ENCODE measurements around the gene ZNF460. TPM values are rescaled to one million over a fixed set of nuclear protein-coding genes. Genes with fewer than 3 reads are reported as not detected.

The ZNF460 gene
- total and polyA plus RNA-seq, 10 of the 15 experiments (the other 5 are each of a cell fraction or from before 2014, with no cell fraction given) = 0.15 to 43.0 (median 8.7) TPM

- TF ChIP-seq ZBTB11 (CRISPR knock-in tag; IDR thresholded peaks at IDR 0.05) = no peak
- TF ChIP-seq TCF7 (IDR thresholded peaks at IDR 0.05; ENCODE audit: borderline replicate concordance) = no peak
- no peak for TF ChIP-seq BCLAF1 (IDR thresholded peaks at IDR 0.05)
- TF ChIP-seq MAX (IDR thresholded peaks at IDR 0.05; ENCODE audit: low read depth, low read length) = no peak
- no peak for TF ChIP-seq BCL3 (IDR thresholded peaks at IDR 0.05; ENCODE audit: borderline replicate concordance, insufficient read depth, low read depth, low read length, poor library complexity, severe bottlenecking)
- no peak for TF ChIP-seq POLR2AphosphoS5 (IDR thresholded peaks at IDR 0.05; ENCODE audit: low read length)
- no peak for TF ChIP-seq NFIC (IDR thresholded peaks at IDR 0.05; ENCODE audit: low read depth, low read length)
- TF ChIP-seq CREB1 (IDR thresholded peaks at IDR 0.05; ENCODE audit: low read depth) = no peak
Observed at GRCh38 chr19:57273014-57273413, 7.3 kb upstream of the ZNF460 start (continued).
